ENCODE measurements around the gene TATDN2.

GRCh38 chr3:10319804-10320203 is 71.5 kb downstream of the TATDN2 start:
- TF ChIP-seq POLR2A (IDR thresholded peaks at IDR 0.05; ENCODE audit: low read length) (no peak), GATA1 (IDR thresholded peaks at IDR 0.05; ENCODE audit: low read depth, low read length) (no peak)
